ENCODE data around the gene TM9SF4. TPM values are rescaled to one million over a fixed set of nuclear protein-coding genes. Genes with fewer than 3 reads are reported as not detected.

TM9SF4 gene
- total RNA-seq, 4 donors from 2014 or later, result 17.2 to 24.8 (median 22.1) TPM

DNA sequence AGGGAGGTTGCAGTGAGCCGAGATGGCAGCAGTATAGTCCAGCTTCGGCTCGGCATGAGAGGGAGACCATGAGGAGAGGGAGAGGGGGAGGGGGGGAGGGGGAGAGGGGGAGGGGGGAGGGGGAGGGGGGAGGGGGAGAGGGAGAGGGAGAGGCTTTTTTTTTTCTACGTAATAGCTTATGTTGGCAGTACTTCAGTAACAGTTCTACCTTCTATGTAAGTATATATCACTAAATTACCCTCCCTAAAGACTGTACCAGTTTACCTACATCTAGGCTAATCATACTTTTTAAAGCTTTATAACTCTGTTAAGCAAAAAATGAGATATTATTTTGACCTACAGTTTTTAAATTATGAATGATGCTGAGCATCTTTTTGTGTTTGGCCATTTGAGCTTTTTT, 13.6 kb downstream of the TM9SF4 start:
- TF ChIP-seq, protein P1, sequence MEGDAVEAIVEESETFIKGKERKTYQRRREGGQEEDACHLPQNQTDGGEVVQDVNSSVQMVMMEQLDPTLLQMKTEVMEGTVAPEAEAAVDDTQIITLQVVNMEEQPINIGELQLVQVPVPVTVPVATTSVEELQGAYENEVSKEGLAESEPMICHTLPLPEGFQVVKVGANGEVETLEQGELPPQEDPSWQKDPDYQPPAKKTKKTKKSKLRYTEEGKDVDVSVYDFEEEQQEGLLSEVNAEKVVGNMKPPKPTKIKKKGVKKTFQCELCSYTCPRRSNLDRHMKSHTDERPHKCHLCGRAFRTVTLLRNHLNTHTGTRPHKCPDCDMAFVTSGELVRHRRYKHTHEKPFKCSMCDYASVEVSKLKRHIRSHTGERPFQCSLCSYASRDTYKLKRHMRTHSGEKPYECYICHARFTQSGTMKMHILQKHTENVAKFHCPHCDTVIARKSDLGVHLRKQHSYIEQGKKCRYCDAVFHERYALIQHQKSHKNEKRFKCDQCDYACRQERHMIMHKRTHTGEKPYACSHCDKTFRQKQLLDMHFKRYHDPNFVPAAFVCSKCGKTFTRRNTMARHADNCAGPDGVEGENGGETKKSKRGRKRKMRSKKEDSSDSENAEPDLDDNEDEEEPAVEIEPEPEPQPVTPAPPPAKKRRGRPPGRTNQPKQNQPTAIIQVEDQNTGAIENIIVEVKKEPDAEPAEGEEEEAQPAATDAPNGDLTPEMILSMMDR (IDR thresholded peaks at IDR 0.05; ENCODE audit: low read depth), result no peak

DNA sequence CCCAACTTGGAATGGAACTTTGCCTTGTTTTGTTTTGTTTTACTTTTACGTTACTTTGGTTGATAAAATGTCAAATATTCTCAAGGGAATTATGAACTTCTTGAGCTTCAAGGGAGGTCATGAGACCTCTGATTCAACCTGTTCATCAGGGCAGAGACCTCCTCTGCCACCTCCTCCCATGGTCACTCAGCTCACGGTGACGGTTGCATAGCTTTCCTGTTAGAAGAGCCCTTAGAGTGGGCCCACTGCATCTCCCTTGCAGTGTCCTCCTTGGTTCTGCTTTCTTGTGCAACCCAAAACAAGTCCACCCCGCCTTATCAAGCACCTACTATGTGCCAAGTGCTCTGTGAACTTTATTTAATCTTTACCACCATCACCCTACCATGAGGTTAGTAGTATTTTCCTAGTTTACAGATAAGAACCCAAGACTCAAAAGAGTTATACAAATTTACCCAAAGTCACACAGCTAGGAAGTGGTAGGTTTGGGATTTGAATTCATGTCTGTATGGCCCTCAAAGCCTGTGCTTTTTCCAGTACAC, 15.5 kb downstream of the TM9SF4 start:
- TF ChIP-seq, protein P1 (IDR thresholded peaks at IDR 0.05; ENCODE audit: low read depth), result no peak

DNA sequence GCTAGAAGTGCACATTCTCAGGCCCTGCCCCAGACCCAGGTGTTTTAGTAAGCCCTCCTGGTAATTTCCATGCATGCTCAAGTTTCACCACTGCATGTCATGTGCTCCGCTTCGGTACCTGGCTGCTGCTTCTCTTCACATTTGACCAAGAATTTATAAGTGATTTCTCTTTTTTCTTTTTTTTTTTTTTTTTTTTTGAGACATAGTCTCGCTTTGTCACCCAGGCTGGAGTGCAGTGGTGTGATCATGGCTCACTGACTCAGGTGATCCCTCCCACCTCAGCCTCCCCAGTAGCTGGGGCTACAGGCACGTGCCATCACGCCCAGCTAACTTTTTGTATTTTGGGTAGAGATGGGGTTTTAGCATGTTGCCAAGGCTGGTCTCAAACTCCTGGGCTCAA, 16.0 kb downstream of the TM9SF4 start:
- TF ChIP-seq, protein P1 (IDR thresholded peaks at IDR 0.05; ENCODE audit: low read depth), result no peak

DNA sequence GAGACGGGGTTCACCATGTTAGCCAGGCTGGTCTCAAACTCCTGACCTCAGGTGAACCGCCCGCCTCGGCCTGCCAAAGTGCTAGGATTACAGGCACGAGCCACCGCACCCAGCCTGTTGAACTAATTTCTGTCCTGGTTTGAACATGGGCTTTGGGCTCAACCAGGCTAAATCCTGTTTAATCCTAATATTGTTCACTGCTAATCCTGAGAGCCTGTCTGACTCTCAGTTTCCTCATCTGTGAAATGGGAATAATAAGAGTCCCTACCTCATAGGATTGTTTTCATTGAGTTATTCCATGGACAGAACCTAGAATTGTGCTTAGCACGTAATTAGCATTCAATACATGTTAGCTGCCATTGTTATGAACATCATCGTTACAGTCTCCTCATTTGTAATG, 17.4 kb downstream of the TM9SF4 start:
- TF ChIP-seq, protein P1 (IDR thresholded peaks at IDR 0.05; ENCODE audit: low read depth), result no peak

DNA sequence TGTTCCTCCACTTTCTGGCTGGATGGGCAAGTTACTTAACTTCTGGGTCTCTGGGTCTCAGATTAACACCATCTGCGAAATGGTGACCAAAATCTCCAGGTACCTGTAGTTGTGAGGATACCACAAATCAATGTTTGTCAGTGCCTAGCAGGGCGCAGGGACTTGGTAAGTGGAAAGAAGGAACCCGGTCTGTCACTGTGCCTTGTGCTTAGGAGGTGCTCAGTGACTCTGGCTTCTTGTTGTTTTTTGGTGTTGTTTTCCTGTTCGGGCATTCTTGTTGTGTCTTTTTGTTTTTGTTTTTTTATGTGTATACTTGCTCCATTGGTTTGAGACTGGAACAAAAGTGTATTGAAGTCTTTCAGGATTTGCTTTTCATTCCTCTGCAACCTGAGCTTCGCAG, 17.8 kb downstream of the TM9SF4 start:
- TF ChIP-seq, protein P1 (IDR thresholded peaks at IDR 0.05; ENCODE audit: low read depth), result no peak

DNA sequence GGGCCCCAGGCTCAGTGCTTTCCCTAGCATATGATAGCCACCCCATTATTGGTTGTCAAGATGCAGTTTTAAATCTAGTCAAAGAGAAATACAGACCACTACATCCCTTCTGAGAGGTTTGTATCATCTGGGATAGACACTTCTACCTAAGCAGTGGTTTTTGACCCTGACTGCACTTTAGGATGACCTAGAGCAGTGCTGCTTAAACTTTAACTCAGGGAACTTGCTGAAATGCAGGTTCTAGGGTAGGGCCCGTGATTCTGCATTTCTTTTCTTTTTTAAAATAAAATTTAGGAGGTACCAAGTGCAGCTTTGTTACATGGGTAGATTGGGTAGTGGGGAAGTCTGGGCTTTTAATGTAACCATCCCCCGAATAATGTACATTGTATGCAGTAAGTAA, 18.7 kb downstream of the TM9SF4 start:
- TF ChIP-seq, protein P1 (IDR thresholded peaks at IDR 0.05; ENCODE audit: low read depth), result no peak

DNA sequence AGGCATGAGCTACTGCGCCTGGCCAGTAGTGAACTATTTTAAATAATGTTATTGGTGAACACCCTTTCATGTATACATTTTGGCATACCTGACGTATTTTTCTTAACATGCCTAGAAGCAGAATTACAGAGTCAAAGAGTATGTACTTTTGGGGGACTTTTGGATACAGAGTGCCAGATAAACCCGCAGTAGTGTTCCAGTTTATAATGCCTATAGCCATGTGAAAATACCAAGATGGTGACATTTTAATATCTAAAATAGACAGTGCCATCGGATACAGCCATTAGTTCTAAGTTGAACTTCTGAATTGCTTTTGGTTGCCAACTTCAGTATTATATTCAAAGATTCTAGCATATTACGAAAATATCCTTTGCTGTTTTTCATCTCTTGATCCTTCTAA, 20.3 kb downstream of the TM9SF4 start:
- TF ChIP-seq, protein P1 (IDR thresholded peaks at IDR 0.05; ENCODE audit: low read depth), result no peak

Data from subcutaneous adipose tissue (tissue), 4 donors.